NCI-H446 treated with DMSO at 0.1 percent for 48 hours (cell line): ENCODE measurements around the gene TCHH.
"Not testable (repeated sequence)": the region's sequence is repeated elsewhere in the genome, so short reads cannot be mapped to it uniquely, and the experiment has no call there.

Experiments
- DNase-seq: peaks from one replicate; lab custom pipeline; 2025; lab: John Stamatoyannopoulos, UW

The TCHH gene, protein sequence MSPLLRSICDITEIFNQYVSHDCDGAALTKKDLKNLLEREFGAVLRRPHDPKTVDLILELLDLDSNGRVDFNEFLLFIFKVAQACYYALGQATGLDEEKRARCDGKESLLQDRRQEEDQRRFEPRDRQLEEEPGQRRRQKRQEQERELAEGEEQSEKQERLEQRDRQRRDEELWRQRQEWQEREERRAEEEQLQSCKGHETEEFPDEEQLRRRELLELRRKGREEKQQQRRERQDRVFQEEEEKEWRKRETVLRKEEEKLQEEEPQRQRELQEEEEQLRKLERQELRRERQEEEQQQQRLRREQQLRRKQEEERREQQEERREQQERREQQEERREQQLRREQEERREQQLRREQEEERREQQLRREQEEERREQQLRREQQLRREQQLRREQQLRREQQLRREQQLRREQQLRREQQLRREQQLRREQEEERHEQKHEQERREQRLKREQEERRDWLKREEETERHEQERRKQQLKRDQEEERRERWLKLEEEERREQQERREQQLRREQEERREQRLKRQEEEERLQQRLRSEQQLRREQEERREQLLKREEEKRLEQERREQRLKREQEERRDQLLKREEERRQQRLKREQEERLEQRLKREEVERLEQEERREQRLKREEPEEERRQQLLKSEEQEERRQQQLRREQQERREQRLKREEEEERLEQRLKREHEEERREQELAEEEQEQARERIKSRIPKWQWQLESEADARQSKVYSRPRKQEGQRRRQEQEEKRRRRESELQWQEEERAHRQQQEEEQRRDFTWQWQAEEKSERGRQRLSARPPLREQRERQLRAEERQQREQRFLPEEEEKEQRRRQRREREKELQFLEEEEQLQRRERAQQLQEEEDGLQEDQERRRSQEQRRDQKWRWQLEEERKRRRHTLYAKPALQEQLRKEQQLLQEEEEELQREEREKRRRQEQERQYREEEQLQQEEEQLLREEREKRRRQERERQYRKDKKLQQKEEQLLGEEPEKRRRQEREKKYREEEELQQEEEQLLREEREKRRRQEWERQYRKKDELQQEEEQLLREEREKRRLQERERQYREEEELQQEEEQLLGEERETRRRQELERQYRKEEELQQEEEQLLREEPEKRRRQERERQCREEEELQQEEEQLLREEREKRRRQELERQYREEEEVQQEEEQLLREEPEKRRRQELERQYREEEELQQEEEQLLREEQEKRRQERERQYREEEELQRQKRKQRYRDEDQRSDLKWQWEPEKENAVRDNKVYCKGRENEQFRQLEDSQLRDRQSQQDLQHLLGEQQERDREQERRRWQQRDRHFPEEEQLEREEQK (N-terminal part only)

GRCh38 chr1:152115344-152115743 lies at the start of gene TCHH:
TSS of gene TCHH (minus strand) at chr1:152115444. CDS start at chr1:152114080, 1,364 bp downstream.
- DNase-seq, result no peak

- DNase-seq, result no peak
These were observed 49.4 kb upstream of the TCHH start for GRCh38 chr1:152164517-152165136.

DNA sequence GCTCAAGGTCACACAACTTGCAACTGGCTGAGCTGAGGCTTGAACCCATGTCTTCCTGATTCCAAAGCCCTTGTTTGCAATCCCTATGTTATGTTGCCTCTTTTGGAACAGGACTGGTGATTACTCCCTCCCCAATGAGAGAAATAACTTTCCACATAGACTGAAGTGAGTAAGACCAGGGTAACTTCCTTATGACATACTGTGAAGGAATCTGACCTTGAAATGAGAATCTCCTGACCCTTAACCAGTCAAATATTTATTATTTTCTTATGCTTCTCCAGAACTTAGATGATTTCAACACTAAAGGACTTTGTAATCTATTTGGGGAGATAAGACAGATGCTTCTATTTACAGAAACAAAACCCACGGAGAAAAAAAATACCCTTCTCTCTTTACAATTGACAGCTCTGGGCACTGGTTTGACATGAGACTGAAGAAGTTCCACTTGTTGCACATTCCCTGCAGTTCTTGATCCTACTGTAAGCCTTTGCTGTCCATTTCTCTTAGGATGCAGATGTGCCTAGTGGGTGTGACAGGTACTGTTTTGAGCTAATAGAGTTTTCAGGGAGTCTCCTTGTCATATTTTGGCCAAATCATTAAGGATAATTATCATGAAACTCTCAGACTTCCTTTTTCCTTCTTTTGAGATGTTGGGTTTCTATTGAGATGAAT lies 47.7 kb upstream of the TCHH start:
- no peak for DNase-seq

DNA sequence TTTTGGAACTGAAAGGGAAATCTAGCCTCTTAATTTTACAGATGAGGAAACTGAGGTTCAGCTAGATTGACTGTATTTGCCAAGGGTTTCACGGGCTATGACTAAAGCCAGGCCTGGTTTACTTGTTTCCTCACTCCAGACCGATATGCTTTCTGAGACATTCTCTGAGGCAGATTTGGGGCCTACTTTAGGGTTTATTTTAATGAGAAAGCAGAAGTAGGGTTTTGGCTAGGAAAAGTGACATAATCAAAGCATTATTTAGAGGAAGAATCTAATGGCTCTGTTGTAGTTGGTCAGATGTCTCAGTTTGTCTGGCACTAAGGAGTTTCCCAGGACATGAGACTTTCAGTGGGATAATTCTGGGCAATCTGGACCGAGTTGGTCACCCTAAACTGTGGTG lies 45.3 kb upstream of the TCHH start:
- DNase-seq, result no peak

- DNase-seq, result no peak
These were observed 43.9 kb upstream of the TCHH start, which contains the start of gene RPTN for GRCh38 chr1:152159144-152159543. TSS of gene RPTN (minus strand) at chr1:152159228. CDS start at chr1:152157889, 1,339 bp downstream.

DNA sequence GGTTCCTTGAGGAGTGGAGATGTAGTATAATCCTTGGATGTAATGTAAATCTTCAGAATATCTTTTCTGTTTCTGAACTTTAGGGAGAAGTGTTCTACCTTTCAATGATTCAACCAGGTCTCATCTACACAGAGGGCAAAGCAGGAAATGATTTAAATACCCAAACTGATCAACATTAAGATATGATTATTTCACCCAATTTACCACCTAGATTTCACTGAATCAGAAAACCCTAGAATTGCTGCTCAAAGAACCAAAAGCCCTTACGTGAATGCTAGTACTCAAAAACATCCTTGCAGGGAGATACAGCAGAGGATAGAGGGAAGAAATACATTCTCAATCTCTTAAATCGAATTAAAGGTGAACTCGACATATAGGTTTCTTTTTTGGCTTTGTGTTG lies 38.8 kb upstream of the TCHH start:
- DNase-seq, result no peak

- no peak for DNase-seq
These were observed 36.4 kb upstream of the TCHH start for GRCh38 chr1:152151646-152152045.

- DNase-seq, result no peak
These were observed 33.7 kb upstream of the TCHH start for GRCh38 chr1:152148981-152149380.

GRCh38 chr1:152148051-152148450 lies 32.8 kb upstream of the TCHH start:
- no peak for DNase-seq

DNA sequence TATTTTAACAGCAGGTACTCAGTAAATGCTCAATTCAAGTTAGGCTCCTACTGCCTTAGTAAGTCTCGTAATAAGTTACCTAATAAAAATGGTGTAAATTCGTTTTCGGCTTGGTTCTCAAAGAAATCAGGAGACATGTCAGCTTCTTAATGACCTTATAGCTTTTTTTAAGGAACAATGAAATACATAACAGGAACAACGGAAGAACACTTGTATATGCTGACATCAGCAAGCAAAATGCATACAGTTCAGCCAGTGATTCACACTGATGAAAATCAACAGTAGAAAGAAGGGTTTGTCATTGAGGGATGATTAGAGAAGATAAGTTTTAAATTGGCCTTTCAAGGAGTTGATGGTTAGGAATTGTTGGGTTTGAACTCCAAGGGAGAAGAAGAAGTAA lies 30.5 kb upstream of the TCHH start:
- DNase-seq, result no peak

DNA sequence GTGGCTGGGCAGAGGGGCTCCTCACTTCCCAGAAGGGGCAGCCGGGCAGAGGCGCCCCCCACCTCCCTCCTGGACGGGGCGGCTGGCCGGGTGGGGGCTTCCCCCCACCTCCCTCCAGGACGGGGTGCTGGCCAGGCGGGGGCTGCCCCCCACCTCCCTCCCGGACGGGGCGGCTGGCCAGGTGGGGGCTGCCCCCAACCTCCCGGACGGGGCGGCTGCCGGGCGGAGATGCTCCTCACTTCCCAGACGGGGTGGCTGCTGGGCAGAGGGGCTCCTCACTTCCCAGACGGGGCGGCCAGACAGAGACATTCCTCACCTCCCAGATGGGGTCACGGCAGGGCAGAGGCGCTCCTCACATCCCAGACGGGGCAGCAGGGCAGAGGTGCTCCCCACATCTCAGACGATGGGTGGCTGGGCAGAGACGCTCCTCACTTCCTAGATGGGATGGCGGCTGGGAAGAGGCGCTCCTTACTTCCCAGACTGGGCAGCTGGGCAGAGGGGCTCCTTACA lies 29.5 kb upstream of the TCHH start:
- not testable (repeated sequence) for DNase-seq

DNA sequence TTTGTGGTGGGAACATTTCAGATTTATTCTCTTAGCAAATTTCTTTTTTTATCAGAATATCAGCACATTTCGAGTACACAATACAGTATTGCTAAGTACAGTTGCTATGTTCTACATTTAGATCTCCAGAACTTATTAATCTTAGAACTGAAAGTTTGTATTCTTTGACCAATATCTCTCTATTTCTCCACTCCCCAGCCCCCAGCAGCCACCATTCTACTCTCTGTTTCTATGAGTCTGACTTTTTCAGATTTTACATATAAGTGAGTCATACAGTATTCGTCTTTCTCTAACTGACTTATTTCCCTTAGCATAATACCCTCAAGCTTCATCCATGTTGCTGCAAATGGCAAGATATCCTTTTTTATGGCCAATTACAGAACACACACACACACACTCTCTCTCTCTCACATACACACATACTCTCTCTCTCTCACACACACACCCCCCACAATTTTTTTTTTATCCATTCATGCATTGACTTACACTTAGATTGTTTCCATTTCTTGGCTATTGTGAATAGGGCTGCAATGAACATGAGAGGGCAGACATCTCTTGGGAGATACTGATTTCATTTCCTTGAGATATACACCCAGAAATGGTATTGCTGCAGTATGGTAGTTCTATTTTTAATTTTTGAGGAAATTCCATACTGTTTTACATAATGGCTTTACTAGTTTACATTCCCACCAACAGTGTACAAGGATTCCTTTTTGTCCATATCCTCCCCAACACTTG lies 28.1 kb upstream of the TCHH start:
- DNase-seq, result no peak

GRCh38 chr1:152141971-152142584 lies 26.8 kb upstream of the TCHH start:
- DNase-seq, result peak; percentile 8

DNA sequence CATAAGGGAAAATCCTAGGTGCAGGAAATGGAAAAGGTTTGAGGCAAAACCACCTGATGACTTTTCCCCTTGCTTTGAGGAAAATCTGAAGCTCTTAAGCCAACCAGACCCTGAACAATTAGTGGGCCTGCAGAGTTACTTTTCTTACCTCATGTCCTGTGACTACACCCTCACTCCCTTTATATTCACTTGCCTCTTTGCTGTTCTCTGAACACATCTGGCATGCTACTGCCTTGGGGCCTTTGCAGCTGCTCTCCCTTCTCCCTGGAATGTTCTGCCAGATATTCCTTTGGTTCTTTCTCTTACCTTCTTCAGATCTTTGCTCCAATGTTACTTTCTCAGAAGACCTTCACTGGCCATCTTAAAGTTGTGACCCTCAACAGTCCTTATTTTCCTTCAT lies 22.0 kb upstream of the TCHH start:
- no peak for DNase-seq

DNA sequence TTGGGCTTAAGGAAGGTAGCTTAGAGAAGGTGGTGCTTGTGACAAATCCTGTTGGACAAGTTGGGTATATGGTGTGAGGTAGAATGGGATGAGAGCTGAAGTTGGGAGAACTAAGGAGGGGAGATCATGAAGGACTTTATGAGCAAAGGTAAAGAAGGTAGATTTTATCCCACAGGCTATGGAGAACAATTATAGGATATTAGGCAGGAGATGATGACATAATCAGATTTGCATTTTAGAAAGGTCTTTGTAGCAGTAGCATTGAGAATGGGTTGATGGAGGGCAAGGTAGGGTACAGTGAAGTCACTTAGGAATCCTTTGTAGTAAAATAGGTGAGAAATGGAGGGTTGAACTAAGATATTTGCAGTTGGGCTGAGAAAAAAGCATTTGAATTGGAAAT lies 14.9 kb upstream of the TCHH start:
- DNase-seq, result no peak

GRCh38 chr1:152127673-152128072 lies 12.4 kb upstream of the TCHH start:
- no peak for DNase-seq

DNA sequence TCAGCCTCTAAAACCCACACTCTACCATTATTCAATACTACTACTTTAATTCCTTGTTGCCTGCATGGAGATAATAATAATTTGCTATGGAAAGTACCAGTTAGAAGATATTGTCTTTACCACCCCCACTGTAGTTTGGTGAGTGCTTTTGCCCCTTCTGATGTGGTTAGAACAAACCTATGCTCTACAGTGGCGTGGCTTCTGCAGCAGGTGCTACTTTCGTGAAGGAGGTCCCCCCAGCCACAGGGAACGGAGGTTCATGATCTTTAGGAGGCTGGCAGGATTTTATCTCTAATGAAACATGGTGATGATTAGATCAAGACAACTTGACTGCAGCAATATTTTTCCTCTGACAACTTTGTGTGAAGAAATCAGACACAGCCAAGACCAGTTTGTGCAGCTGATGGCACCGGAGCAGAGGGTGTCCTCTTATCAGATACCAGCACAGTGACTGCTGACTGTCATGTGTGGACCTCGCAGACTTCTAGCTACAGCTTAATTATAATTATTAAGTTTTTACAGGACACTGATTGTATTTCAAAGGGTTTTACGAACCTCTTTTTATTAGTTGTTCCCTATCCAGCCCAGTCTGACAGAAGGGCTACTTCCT lies 10.7 kb upstream of the TCHH start:
- DNase-seq, result no peak

DNA sequence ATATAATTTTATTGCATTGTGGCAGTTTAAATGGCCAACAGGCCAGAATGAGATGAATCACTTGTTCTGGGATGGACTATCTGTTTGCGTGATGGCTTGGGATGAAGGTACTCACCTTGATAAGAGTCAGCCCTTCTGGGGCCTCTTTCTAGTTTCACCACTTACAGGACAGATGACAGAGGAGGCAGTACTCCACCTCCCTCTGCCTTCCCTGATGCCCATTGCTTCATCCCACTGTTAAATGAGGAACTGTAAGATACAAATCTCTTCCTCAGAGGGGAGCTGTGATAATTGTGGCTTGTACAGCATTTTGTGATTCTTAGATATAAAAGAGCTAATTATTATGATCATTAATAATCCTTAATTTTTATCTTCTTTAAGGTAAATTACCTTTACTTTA lies 3.7 kb upstream of the TCHH start:
- DNase-seq, result no peak

DNA sequence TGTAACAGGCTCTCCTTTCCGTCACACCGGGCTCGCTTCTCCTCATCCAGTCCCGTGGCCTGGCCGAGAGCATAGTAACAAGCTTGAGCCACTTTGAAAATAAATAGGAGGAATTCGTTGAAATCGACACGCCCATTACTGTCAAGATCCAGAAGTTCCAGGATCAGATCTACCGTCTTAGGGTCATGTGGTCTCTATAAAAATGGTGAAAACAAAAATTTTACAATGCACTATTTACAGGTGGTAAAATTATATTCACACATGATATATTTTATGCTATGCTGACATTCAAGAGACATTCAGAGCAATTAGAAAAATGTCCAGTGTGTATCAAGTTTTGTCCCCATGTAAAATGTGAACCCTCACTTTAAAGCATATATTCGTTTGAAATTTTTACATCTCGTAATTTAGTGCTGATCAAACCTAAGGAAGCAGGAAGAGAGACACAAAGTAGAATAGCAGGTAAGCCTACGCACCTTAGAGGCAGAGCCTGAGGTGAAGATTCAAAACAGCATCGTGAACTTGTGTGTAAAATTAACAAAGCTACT lies 2.3 kb downstream of the TCHH start:
- DNase-seq, result no peak
